GM10266 (cell line): ENCODE measurements around the gene HOMER2.
"Not testable (repeated sequence)": the region's sequence is repeated elsewhere in the genome, so short reads cannot be mapped to it uniquely, and the experiment has no call there.

Source experiments
- DNase-seq: peaks from one replicate; pipeline ENCODE4 v3.0.0; 2012; ENCODE audit errors: extremely low spot score
- CTCF ChIP-seq: IDR thresholded peaks from 2 replicates; pipeline ENCODE4 v1.5.1; 2012; ENCODE audit warnings: mild to moderate bottlenecking, low read depth; ENCODE audit not compliant: control insufficient read depth, insufficient read depth; ENCODE audit errors: missing control alignments

The HOMER2 gene

DNA sequence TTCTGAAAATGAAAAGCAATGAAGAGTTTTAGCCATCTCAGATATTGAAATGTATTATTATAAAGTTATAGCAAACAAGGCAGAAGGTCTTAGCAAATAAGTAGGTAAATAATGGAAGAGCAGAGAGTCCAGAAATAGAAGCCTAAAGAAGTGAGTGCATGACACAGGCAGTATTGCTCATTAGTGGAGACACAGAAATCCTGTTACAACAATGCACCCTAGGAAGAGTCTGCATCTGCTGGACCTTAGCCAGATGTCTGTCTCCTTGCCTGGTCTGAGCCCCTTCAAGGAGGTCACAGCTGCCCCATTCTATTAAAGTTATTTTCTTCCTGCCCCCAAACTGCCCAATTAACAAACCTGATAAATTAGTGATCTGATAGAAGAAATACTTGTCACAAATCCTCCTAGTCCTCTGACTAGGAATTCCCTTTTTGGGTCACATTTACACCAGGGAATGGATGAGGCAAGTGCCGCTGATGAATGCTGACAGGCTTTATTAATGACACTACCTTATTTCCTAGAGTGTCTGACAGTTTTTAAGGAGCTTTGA lies 51.9 kb downstream of the HOMER2 start:
- no peak for DNase-seq
- no peak for TF ChIP-seq CTCF

GRCh38 chr15:82898961-82899360 lies 53.6 kb downstream of the HOMER2 start:
- no peak for TF ChIP-seq CTCF
- no peak for DNase-seq

- no peak for DNase-seq
- TF ChIP-seq CTCF: no peak
Measured at GRCh38 chr15:82895983-82896382, 56.5 kb downstream of the HOMER2 start.

DNA sequence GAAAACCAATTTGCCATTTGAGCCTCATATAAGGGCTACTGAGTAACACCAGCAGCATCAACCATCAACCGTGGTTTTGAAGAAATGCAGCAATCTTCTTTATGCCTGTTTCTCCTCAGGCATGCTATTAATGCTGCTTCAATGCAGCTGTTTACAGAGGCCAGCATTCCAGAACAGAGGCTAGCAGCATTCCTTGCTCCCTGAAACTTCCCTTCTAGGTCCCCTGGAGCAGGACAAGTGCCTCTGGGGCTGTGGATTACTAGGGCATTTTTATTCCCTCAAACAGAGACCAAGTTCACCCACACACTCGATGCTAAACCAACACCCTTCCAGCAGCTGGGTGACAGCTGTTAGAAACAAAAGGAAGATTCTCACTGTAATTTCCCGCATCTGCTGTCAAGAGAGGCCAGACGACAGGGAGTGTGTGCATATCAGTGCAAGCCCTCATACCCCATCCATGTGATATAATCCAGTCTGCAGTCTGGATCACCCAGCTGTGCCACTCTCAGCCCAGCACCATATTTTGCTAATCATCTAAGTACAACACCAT lies 57.5 kb downstream of the HOMER2 start:
- no peak for TF ChIP-seq CTCF
- no peak for DNase-seq

- DNase-seq: not testable (repeated sequence)
Measured at GRCh38 chr15:82893473-82893872, 59.0 kb downstream of the HOMER2 start.

GRCh38 chr15:82892573-82892972 lies 59.9 kb downstream of the HOMER2 start:
- DNase-seq: no peak
- no peak for TF ChIP-seq CTCF

- no peak for DNase-seq
- TF ChIP-seq CTCF: no peak
Measured at GRCh38 chr15:82890995-82891390, 61.5 kb downstream of the HOMER2 start.

DNA sequence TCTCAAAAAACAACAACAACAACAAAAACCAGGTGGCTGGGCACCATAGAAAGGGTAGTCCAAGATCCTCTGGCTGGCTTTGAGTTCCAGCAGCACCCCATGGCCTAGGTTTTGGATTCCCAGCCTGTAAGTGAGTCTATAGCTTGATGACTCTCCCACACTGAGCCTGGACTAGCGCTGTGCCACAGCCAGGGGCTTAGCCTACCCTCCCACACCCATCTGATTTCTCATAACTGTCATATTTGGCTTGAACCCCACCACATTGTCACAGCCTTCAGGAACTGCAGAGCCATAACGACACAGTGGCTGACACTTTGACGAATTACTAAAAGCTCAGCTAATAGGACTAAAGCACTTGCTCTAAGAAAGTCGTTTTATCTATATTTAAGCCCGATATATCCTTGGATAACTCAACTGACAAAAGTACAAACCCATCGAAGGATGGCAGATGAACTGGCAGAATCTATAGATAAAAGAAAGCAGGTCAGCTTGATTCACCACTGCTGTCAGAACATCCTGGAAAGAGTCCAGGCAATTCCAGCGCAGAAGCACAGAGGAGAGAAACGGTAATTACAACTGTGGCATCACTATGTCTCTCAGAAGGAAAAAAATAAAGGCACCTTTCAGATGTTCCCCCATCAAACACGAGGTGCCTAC lies 62.1 kb downstream of the HOMER2 start:
- DNase-seq: no peak
- TF ChIP-seq CTCF: no peak
